ENCODE results near the gene TRIM7. TPM values are rescaled to one million over a fixed set of nuclear protein-coding genes. Genes with fewer than 3 reads are reported as not detected.
A peak's percentile ranks its signal among the peaks of the same experiment; 100 is the strongest.

TRIM7 gene
- total and polyA plus RNA-seq, 9 donors: 0.34 to 2.9 (median 0.82) TPM

DNA sequence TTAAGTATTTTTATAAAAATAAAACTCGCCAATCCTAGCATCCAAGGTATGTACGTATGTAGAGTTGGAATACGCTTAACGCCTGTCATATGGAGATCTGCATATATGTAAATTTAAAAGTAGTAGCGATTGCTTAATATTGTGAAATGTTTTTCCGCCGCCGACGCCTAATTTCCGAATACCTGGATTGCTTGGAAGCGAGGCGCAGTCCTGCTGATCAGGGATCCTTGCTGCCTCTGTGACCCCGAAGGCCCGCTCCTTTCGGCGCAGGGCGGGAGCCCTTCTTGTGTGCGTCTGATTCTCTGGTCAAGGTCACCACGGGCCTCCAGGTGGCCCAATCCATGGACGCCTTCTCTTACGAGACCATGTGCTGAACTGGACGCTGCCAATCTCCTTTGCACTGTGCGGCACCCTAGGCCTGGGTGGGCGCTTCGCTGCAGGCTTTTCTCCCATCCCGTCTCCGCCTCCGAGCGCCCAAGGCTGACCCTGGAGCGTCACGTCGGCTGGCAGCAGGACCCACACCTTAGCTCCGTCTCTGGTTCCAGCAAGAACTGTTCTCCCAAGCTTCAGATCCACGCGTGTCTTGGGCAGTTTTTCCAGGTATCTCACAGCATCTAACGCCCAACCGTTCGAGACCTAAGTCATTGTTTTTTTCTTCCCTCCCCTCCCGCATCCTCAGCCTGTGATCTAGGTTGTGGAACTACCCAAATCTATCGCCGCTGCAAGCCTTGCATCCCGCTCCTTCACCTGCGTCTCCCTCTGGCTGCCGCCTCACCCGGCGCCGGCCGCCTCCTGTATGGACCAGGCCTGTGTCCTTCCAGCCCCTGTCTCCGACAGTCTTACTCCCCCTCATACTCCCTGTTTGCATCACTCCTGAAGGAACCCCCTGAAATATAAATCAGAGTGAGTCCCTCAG is 14.5 kb upstream of the TRIM7 start:
- DNase-seq: peak in 1 of 5 donors; percentile 39
- WGBS, 3 donors: 68 to 77% (median 73%) methylated on average over 49 of the region's 49 CpGs

GRCh38 chr5:181218795-181219124 is 13.8 kb upstream of the TRIM7 start:
- Histone ChIP-seq H3K9me3 (no peaks in the 10 kb centered on the region), H3K27ac (peak overlapping the region in 1 of 2 donors; percentile 56), H3K36me3 (no peaks in the 10 kb centered on the region), H3K4me3 (peak overlapping the region; percentile 34), H3K4me1 (ENCODE audit: insufficient read depth) (peaks cover 3% of the 10 kb centered on the region), H3K27me3 (no peaks in the 10 kb centered on the region)
- 13 to 22% (median 17%) methylated on average over 10 of the region's 10 CpGs for WGBS, 3 donors
- DNase-seq: no peak
- TF ChIP-seq, protein P1, sequence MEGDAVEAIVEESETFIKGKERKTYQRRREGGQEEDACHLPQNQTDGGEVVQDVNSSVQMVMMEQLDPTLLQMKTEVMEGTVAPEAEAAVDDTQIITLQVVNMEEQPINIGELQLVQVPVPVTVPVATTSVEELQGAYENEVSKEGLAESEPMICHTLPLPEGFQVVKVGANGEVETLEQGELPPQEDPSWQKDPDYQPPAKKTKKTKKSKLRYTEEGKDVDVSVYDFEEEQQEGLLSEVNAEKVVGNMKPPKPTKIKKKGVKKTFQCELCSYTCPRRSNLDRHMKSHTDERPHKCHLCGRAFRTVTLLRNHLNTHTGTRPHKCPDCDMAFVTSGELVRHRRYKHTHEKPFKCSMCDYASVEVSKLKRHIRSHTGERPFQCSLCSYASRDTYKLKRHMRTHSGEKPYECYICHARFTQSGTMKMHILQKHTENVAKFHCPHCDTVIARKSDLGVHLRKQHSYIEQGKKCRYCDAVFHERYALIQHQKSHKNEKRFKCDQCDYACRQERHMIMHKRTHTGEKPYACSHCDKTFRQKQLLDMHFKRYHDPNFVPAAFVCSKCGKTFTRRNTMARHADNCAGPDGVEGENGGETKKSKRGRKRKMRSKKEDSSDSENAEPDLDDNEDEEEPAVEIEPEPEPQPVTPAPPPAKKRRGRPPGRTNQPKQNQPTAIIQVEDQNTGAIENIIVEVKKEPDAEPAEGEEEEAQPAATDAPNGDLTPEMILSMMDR (IDR thresholded peaks at IDR 0.05): no peak
- TF ChIP-seq POLR2A (IDR thresholded peaks at IDR 0.05) (no peak), EP300 (IDR thresholded peaks at IDR 0.05) (no peak)
- intact Hi-C loops (cut with DNase I): no loop called here

More for the DNA sequence above, 14.5 kb upstream of the TRIM7 start:
- H3K4me1 ChIP-seq (ENCODE audit: insufficient read depth): peaks cover 8% of the 10 kb centered on the region
- no peaks in the 10 kb centered on the region for H3K27me3 ChIP-seq
- no peaks in the 10 kb centered on the region for H3K36me3 ChIP-seq
- H3K9me3 ChIP-seq: no peaks in the 10 kb centered on the region
- H3K27ac ChIP-seq: no peak overlapping the region
- H3K4me3 ChIP-seq: no peak overlapping the region
- intact Hi-C loops (cut with DNase I): loop anchor here in 1 of 4 donors (5.0 kb wide), 1 partner anchor 32 kb away; no protein-coding TSS in a partner anchor
- TF ChIP-seq, protein P1 (IDR thresholded peaks at IDR 0.05): no peak
- TF ChIP-seq EP300 (IDR thresholded peaks at IDR 0.05) (no peak), POLR2A (IDR thresholded peaks at IDR 0.05) (no peak)

DNA sequence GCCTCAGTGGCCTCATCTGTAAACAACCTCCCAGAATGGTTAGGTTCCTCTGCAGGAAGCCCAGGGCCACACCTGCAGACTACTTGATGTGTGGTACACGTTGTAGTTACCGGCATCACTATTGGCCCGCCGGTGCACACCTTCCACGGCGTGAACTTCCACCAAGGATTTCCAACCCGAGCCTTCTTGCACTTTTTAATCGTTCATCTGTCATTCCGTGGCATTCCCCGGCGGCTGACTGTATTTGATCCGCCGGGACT is 12.7 kb upstream of the TRIM7 start:
- peak in 2 of 5 donors; percentile 38 to 45 for DNase-seq
- Histone ChIP-seq H3K4me3 (peak overlapping the region; percentile 34), H3K36me3 (no peaks in the 10 kb centered on the region), H3K27me3 (no peaks in the 10 kb centered on the region), H3K4me1 (ENCODE audit: insufficient read depth) (peaks cover 3% of the 10 kb centered on the region), H3K27ac (peak overlapping the region; percentile 5 to 56), H3K9me3 (no peaks in the 10 kb centered on the region)
- intact Hi-C loops (cut with DNase I): loop anchor here in 1 of 4 donors (2.0 kb wide), 1 partner anchor 27 kb away; no protein-coding TSS in a partner anchor
- TF ChIP-seq, protein P1 (IDR thresholded peaks at IDR 0.05): no peak
- TF ChIP-seq POLR2A (IDR thresholded peaks at IDR 0.05): no peak
- TF ChIP-seq EP300 (IDR thresholded peaks at IDR 0.05): no peak
- 1 to 3% (median 2%) methylated on average over 13 of the region's 13 CpGs for WGBS, 3 donors

DNA sequence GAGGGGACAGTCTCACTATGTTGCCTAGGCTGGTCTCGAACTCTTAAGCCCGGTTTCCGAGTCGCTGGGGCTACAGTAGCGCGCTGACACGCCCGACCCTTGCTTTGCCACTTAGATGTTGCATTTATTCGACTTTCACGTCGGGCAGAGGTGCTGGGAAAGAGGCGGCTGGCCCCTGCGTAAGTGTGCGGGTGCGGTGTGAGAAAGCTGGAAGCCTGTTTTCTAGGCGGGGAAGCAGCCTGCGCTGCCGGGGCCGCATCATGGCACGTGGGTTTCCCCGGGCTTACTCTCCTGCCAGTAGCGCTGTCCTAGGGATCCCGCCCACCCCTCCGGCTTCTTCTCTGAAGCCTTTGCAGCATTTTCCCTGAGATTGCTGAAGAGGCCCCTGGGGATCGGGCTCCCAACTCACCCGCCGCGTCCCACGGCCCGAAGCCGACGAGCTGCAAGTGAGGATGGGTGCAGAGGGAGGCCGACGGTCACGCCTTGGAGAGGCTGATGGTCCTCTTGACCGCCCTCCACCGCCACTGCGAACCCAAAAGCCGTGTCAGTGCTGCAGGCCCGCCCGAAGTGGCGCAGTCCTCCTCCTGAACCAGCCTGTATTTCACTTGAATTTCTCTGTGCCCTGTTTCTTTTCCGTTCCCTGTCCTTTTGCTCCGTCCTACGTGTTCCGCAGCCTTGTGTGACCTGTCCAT is 12.3 kb upstream of the TRIM7 start:
- intact Hi-C loops (cut with DNase I): loop anchor here in 1 of 4 donors (2.0 kb wide), 1 partner anchor 26 kb away; no protein-coding TSS in a partner anchor
- Histone ChIP-seq H3K36me3 (no peaks in the 10 kb centered on the region), H3K27me3 (no peaks in the 10 kb centered on the region), H3K4me3 (peak overlapping the region; percentile 34), H3K27ac (peak overlapping the region; percentile 5 to 56), H3K4me1 (ENCODE audit: insufficient read depth) (peaks cover 3% of the 10 kb centered on the region), H3K9me3 (no peaks in the 10 kb centered on the region)
- TF ChIP-seq, protein P1 (IDR thresholded peaks at IDR 0.05): no peak
- TF ChIP-seq POLR2A (IDR thresholded peaks at IDR 0.05) (no peak), EP300 (IDR thresholded peaks at IDR 0.05) (no peak)
- DNase-seq: peak; percentile 53 to 70 (median 62)
- 1% methylated on average over 45 to 46 of the region's 46 CpGs for WGBS, 3 donors
